Vagina (tissue), 2 donors: ENCODE measurements around the gene DIPK1B.

Experiments
- CTCF ChIP-seq, 3 experiments: fragments of 450-650 bp in 2 of 3; fragments of 200-600 bp in 1 of 3; sonication (generic) in 1 of 3; IDR thresholded peaks; one replicate each; pipeline ENCODE4 v1.5.1; 2017 to 2019; ENCODE audit warnings: antibody characterized with exemption in 3 of 3, mild to moderate bottlenecking in 2 of 3, moderate library complexity in 2 of 3
- POLR2A ChIP-seq, 2 donors: fragments of 450-650 bp; IDR thresholded peaks; one replicate each; pipeline ENCODE4 v1.6.1; 2017; ENCODE audit warnings: antibody characterized with exemption in 2 of 2, mild to moderate bottlenecking in 2 of 2, moderate library complexity in 2 of 2
- POLR2AphosphoS5 ChIP-seq, 2 donors: sonication (generic); formaldehyde crosslinking; IDR thresholded peaks; one replicate each; pipeline ENCODE4 v1.9.0; 2017; ENCODE audit warnings: antibody characterized with exemption in 2 of 2, mild to moderate bottlenecking in 2 of 2, low read depth in 1 of 2; ENCODE audit not compliant: insufficient read depth in 1 of 2

- TF ChIP-seq POLR2AphosphoS5 (IDR thresholded peaks at IDR 0.05; ENCODE audit: insufficient read depth in 1 of 2, low read depth in 1 of 2) = no peak
- TF ChIP-seq CTCF (IDR thresholded peaks at IDR 0.05) = no peak
- TF ChIP-seq POLR2A (IDR thresholded peaks at IDR 0.05) = no peak
Measured at GRCh38 chr9:136759001-136759400, 46.6 kb downstream of the DIPK1B start.
